GM23338 (cell line): ENCODE data around the gene ICAM5. TPM values are rescaled to one million over a fixed set of nuclear protein-coding genes. Genes with fewer than 3 reads are reported as not detected.

Source experiments
- ETS1 ChIP-seq: IDR thresholded peaks from 2 replicates; pipeline ENCODE4 v1.6.1; 2016; ENCODE audit warnings: antibody characterized with exemption
- EZH2 ChIP-seq: fragments of 200-600 bp; sonication (generic); IDR thresholded peaks from one replicate; pipeline ENCODE4 v1.8.0; 2017; ENCODE audit warnings: antibody characterized with exemption, mild to moderate bottlenecking, low read depth; ENCODE audit not compliant: unreplicated experiment
- JUNB ChIP-seq: IDR thresholded peaks from one replicate; pipeline ENCODE4 v1.6.1; 2016; ENCODE audit warnings: antibody characterized with exemption; ENCODE audit not compliant: unreplicated experiment
- ZNF114 ChIP-seq: fragments of 250-450 bp; sonication (Bioruptor Pico); IDR thresholded peaks from 2 replicates; pipeline ENCODE4 v1.5.0; 2020; ENCODE audit warnings: mild to moderate bottlenecking, moderate library complexity
- polyA plus RNA-seq: library from polyadenylated mRNA; unstranded; fragments of >200 nt; fragmentation: Nextera tagmentation; extraction: Ambion mirVana; gene quantifications from 2 replicates; pipeline ENCODE4 v1.2.1, GENCODE V29; 2016
- total RNA-seq: library from RNA; depleted of rRNA; stranded (reverse); fragments of >200 nt; shearing (Covaris generic); gene quantifications from 2 replicates; pipeline ENCODE4 v1.2.3, GENCODE V29; 2014
- TF ChIP-seq, protein P1 (sequence below): fragments of 250-450 bp; sonication (Bioruptor Pico); IDR thresholded peaks from 2 replicates; pipeline ENCODE4 v1.5.0; 2020; ENCODE audit warnings: mild to moderate bottlenecking, moderate library complexity
- TF ChIP-seq, protein P2 (sequence below): IDR thresholded peaks from one replicate; pipeline ENCODE4 v1.6.1; 2018; ENCODE audit warnings: antibody characterized with exemption; ENCODE audit not compliant: unreplicated experiment
- TF ChIP-seq, protein P3 (sequence below), 2 experiments: fragments of 200-600 bp in 1 of 2; sonication (generic) in 1 of 2; conservative IDR thresholded peaks; 2 replicates each; pipeline versions ENCODE4 v1.5.1 to v1.6.1; 2016 to 2017; ENCODE audit warnings: antibody characterized with exemption in 2 of 2, low read depth in 2 of 2, mild to moderate bottlenecking in 2 of 2, moderate library complexity in 1 of 2

Gene ICAM5
- total and polyA plus RNA-seq, 2 experiments from 2014 or later, result 0.47 to 4.6 TPM

DNA sequence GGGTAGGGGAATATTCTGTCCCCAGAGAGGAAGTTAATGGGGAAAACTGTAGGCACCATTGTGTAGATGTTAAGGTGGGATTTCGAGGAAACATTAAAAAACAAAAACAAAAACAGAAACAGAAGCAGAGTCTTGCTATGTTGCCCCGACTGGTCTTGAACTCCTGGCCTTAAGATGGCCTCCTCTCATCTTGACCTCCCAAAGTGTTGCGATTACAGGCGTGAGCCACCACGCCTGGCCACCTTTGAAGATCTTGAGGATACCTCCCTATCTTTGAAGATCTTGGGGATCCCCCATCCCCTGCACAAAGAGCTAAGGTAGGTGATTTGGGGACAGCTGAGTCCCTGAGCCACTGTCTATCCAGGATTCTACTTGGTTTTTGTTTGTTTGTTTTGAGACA lies 50.2 kb downstream of the ICAM5 start (continued):
- TF ChIP-seq, protein P1, sequence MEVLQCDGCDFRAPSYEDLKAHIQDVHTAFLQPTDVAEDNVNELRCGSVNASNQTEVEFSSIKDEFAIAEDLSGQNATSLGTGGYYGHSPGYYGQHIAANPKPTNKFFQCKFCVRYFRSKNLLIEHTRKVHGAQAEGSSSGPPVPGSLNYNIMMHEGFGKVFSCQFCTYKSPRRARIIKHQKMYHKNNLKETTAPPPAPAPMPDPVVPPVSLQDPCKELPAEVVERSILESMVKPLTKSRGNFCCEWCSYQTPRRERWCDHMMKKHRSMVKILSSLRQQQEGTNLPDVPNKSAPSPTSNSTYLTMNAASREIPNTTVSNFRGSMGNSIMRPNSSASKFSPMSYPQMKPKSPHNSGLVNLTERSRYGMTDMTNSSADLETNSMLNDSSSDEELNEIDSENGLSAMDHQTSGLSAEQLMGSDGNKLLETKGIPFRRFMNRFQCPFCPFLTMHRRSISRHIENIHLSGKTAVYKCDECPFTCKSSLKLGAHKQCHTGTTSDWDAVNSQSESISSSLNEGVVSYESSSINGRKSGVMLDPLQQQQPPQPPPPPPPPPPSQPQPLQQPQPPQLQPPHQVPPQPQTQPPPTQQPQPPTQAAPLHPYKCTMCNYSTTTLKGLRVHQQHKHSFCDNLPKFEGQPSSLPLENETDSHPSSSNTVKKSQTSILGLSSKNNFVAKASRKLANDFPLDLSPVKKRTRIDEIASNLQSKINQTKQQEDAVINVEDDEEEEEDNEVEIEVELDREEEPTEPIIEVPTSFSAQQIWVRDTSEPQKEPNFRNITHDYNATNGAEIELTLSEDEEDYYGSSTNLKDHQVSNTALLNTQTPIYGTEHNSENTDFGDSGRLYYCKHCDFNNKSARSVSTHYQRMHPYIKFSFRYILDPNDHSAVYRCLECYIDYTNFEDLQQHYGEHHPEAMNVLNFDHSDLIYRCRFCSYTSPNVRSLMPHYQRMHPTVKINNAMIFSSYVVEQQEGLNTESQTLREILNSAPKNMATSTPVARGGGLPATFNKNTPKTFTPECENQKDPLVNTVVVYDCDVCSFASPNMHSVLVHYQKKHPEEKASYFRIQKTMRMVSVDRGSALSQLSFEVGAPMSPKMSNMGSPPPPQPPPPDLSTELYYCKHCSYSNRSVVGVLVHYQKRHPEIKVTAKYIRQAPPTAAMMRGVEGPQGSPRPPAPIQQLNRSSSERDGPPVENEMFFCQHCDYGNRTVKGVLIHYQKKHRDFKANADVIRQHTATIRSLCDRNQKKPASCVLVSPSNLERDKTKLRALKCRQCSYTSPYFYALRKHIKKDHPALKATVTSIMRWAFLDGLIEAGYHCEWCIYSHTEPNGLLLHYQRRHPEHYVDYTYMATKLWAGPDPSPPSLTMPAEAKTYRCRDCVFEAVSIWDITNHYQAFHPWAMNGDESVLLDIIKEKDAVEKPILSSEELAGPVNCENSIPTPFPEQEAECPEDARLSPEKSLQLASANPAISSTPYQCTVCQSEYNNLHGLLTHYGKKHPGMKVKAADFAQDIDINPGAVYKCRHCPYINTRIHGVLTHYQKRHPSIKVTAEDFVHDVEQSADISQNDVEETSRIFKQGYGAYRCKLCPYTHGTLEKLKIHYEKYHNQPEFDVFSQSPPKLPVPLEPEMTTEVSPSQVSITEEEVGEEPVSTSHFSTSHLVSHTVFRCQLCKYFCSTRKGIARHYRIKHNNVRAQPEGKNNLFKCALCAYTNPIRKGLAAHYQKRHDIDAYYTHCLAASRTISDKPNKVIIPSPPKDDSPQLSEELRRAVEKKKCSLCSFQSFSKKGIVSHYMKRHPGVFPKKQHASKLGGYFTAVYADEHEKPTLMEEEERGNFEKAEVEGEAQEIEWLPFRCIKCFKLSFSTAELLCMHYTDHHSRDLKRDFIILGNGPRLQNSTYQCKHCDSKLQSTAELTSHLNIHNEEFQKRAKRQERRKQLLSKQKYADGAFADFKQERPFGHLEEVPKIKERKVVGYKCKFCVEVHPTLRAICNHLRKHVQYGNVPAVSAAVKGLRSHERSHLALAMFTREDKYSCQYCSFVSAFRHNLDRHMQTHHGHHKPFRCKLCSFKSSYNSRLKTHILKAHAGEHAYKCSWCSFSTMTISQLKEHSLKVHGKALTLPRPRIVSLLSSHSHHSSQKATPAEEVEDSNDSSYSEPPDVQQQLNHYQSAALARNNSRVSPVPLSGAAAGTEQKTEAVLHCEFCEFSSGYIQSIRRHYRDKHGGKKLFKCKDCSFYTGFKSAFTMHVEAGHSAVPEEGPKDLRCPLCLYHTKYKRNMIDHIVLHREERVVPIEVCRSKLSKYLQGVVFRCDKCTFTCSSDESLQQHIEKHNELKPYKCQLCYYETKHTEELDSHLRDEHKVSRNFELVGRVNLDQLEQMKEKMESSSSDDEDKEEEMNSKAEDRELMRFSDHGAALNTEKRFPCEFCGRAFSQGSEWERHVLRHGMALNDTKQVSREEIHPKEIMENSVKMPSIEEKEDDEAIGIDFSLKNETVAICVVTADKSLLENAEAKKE (CRISPR knock-in tag), result no peak
- TF ChIP-seq, protein P2, sequence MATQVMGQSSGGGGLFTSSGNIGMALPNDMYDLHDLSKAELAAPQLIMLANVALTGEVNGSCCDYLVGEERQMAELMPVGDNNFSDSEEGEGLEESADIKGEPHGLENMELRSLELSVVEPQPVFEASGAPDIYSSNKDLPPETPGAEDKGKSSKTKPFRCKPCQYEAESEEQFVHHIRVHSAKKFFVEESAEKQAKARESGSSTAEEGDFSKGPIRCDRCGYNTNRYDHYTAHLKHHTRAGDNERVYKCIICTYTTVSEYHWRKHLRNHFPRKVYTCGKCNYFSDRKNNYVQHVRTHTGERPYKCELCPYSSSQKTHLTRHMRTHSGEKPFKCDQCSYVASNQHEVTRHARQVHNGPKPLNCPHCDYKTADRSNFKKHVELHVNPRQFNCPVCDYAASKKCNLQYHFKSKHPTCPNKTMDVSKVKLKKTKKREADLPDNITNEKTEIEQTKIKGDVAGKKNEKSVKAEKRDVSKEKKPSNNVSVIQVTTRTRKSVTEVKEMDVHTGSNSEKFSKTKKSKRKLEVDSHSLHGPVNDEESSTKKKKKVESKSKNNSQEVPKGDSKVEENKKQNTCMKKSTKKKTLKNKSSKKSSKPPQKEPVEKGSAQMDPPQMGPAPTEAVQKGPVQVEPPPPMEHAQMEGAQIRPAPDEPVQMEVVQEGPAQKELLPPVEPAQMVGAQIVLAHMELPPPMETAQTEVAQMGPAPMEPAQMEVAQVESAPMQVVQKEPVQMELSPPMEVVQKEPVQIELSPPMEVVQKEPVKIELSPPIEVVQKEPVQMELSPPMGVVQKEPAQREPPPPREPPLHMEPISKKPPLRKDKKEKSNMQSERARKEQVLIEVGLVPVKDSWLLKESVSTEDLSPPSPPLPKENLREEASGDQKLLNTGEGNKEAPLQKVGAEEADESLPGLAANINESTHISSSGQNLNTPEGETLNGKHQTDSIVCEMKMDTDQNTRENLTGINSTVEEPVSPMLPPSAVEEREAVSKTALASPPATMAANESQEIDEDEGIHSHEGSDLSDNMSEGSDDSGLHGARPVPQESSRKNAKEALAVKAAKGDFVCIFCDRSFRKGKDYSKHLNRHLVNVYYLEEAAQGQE, result no peak
- TF ChIP-seq, protein P3, sequence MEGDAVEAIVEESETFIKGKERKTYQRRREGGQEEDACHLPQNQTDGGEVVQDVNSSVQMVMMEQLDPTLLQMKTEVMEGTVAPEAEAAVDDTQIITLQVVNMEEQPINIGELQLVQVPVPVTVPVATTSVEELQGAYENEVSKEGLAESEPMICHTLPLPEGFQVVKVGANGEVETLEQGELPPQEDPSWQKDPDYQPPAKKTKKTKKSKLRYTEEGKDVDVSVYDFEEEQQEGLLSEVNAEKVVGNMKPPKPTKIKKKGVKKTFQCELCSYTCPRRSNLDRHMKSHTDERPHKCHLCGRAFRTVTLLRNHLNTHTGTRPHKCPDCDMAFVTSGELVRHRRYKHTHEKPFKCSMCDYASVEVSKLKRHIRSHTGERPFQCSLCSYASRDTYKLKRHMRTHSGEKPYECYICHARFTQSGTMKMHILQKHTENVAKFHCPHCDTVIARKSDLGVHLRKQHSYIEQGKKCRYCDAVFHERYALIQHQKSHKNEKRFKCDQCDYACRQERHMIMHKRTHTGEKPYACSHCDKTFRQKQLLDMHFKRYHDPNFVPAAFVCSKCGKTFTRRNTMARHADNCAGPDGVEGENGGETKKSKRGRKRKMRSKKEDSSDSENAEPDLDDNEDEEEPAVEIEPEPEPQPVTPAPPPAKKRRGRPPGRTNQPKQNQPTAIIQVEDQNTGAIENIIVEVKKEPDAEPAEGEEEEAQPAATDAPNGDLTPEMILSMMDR (conservative IDR thresholded peaks at IDR 0.05; ENCODE audit: low read depth in 2 of 2), result no peak
- TF ChIP-seq EZH2 (no peak), JUNB (no peak), ZNF114 (no peak), ETS1 (no peak)
